Measurements from ENCODE around the gene DUXB. TPM values are rescaled to one million over a fixed set of nuclear protein-coding genes. Genes with fewer than 3 reads are reported as not detected.
A peak's percentile ranks its signal among the peaks of the same experiment; 100 is the strongest.

Gene DUXB
- total RNA-seq, 6 experiments from 2014 or later, result not detected

DNA sequence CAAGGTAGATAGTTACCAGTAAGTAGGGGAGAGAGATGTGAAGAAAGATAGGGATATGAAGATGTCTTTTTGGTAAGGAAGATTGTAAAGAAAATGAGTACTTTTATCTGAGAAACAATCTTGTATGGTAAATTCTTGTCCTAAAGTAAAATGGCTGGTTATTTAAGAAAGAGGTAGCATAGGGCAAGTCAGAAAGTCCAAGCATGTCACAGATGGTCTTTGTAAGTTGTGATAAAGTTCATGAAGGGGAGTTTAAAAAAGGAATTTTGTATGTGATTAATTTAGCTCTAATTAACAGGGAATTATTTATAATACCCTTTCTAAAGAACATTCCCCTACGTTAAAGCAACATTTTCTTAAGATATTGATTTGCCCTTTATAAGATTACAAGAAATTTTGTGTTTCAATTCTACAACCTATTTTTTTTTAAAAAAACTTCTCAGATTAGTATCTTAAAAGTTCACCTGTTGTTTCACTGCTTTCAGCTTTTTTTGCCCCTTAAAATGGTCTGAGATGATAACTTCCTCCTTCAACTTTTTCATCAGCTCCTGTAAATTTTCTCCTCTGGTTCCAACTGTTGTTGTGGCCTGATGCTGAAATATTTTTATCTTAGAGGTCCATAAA lies 41.3 kb upstream of the DUXB start:
- H3K4me1 Mint-ChIP-seq (ENCODE audit: low read depth), result no peaks in the 10 kb centered on the region
- no peak for DNase-seq
- TF ChIP-seq, protein P1, sequence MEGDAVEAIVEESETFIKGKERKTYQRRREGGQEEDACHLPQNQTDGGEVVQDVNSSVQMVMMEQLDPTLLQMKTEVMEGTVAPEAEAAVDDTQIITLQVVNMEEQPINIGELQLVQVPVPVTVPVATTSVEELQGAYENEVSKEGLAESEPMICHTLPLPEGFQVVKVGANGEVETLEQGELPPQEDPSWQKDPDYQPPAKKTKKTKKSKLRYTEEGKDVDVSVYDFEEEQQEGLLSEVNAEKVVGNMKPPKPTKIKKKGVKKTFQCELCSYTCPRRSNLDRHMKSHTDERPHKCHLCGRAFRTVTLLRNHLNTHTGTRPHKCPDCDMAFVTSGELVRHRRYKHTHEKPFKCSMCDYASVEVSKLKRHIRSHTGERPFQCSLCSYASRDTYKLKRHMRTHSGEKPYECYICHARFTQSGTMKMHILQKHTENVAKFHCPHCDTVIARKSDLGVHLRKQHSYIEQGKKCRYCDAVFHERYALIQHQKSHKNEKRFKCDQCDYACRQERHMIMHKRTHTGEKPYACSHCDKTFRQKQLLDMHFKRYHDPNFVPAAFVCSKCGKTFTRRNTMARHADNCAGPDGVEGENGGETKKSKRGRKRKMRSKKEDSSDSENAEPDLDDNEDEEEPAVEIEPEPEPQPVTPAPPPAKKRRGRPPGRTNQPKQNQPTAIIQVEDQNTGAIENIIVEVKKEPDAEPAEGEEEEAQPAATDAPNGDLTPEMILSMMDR (IDR thresholded peaks at IDR 0.05), result no peak
- H3K27me3 Mint-ChIP-seq (ENCODE audit: insufficient read depth), result no peaks in the 10 kb centered on the region
- no peak overlapping the region for H3K4me3 Mint-ChIP-seq
- H3K27ac Mint-ChIP-seq, result no peak overlapping the region
- peaks cover 33% of the 10 kb centered on the region for H3K9me3 Mint-ChIP-seq
- peaks cover 9% of the 10 kb centered on the region for H3K36me3 Mint-ChIP-seq (ENCODE audit: low read depth)

DNA sequence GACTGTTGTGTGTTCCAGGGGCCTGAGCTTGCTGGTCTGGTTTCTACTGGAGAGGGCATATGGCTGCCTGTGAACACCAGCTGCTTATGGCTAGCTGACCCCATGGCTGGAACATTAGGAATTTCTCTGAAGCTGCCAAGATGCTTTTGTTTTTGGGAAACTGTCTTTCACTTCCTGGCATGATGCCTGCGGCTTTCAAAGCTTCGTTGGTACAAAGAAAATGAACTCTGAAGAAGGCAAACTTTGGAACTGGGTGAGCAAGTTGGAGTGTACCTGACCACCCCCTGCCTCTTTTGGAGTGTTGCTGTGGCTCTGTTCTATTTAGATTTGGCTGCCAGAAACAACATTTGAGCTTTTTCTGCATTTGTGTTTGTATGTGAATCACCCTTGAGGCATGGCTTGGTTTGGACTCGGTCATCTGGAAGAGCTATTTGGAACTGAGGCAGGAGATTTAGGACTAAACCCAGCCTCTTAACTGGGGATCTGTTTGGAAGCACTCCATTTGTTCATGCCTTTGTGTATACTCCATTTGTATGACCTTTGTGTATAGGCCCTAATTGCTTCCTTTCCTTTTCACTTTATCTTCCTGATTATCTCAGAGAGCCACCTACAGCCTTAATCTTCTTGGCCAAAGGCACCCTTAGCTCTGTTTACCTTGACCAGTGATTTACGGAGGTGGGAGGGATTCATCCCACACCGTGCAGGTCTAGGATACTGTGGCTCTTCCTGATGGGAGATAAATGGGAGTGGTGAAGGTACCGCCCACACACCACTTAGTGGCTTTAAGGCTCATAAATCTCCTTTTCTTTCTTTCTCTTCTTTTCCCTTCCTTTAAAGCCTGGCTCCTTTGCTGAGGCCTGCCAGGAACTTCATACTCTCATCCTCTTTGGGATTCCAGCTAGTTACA lies 32.3 kb upstream of the DUXB start:
- Mint-ChIP-seq H3K4me3 (peak overlapping the region; percentile 42), H3K4me1 (ENCODE audit: low read depth) (peaks cover 21% of the 10 kb centered on the region), H3K27me3 (ENCODE audit: insufficient read depth) (peaks cover 5% of the 10 kb centered on the region), H3K9me3 (no peaks in the 10 kb centered on the region), H3K36me3 (ENCODE audit: low read depth) (no peaks in the 10 kb centered on the region), H3K27ac (peak overlapping the region; percentile 74)
- peak; percentile 58 for DNase-seq
- TF ChIP-seq, protein P1 (IDR thresholded peaks at IDR 0.05), result no peak

DNA sequence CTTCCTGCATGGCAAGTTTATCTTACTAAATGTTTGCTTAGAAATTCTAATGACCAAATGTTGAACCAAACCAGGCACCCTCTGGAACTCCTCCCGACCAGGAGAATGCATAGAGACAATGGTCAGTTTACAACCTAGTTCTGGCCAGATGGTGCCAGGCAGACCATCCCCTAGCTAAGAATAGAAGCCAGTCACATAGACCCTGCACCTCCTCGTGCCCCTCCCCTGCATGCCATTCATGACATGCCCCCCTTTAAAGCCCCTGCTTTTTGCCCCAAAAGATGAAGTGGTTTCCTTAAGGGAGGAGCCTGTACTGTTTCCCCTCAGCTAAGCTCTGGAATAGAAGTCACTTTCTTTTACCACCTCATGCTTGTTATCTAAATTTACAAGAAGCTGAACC lies 31.6 kb upstream of the DUXB start:
- H3K27me3 Mint-ChIP-seq (ENCODE audit: insufficient read depth), result peaks cover 5% of the 10 kb centered on the region
- DNase-seq, result no peak
- TF ChIP-seq, protein P1 (IDR thresholded peaks at IDR 0.05), result no peak
- H3K4me3 Mint-ChIP-seq, result no peak overlapping the region
- H3K36me3 Mint-ChIP-seq (ENCODE audit: low read depth), result no peaks in the 10 kb centered on the region
- no peaks in the 10 kb centered on the region for H3K9me3 Mint-ChIP-seq
- H3K4me1 Mint-ChIP-seq (ENCODE audit: low read depth), result peaks cover 21% of the 10 kb centered on the region
- H3K27ac Mint-ChIP-seq, result no peak overlapping the region

DNA sequence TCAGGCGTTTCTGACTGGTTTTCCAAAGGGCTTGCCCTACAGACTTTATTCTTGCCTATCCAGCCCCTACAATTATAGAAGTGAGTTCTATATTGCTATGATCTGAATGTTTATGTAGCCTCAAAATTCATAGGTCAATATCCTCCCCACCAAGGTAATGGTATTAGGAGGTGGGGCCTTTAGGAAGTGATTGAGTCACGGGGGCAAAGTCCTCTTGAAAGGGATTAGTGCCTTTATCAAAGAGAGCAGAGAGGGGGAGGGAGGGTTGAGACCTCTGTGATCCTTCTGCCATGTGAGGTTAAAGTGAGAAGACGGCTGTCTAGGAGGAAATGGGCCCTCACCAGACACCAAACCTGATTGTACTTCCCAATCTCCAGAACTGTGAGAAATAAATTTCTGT lies 26.0 kb upstream of the DUXB start:
- no peak for DNase-seq
- TF ChIP-seq, protein P1 (IDR thresholded peaks at IDR 0.05), result no peak
- Mint-ChIP-seq H3K27ac (no peak overlapping the region), H3K4me3 (no peak overlapping the region), H3K4me1 (ENCODE audit: low read depth) (no peaks in the 10 kb centered on the region), H3K27me3 (ENCODE audit: insufficient read depth) (peaks cover 6% of the 10 kb centered on the region), H3K36me3 (ENCODE audit: low read depth) (no peaks in the 10 kb centered on the region), H3K9me3 (no peaks in the 10 kb centered on the region)

DNA sequence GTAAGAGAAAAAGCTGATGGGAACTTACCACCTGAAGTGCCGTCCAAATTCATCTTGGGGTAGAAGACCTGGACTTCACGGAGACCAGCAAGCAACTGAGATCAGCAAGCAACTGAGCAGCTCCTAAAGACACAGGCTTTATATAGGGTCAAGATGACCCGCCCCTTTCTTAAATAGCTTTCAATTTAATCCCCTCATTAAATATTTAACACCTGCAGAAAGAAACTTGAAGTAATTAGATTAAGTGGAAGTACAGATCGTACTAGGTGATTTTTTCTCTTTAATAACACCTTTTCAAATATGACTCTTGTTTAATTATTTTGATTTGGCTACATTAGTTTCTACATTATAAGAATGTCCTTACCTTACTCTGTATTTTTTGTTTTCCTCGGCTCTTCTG lies 25.1 kb upstream of the DUXB start, which contains the start of gene CPHXL:
CPHXL (minus strand) TSS at position 101 of the 400 bp plus-strand sequence; CDS start at position 53, 48 bp downstream.
- H3K36me3 Mint-ChIP-seq (ENCODE audit: low read depth), result no peaks in the 10 kb centered on the region
- peaks cover 6% of the 10 kb centered on the region for H3K27me3 Mint-ChIP-seq (ENCODE audit: insufficient read depth)
- H3K27ac Mint-ChIP-seq, result no peak within 1 kb of the TSS
- H3K4me1 Mint-ChIP-seq (ENCODE audit: low read depth), result no peaks in the 10 kb centered on the region
- no peak for DNase-seq
- TF ChIP-seq, protein P1 (IDR thresholded peaks at IDR 0.05), result no peak
- H3K9me3 Mint-ChIP-seq, result no peaks in the 10 kb centered on the region
- H3K4me3 Mint-ChIP-seq, result no peak within 1 kb of the TSS
